Panc1 (cell line): Measurements from ENCODE around the gene FBXW7.

Experiments used
- POLR2AphosphoS5 ChIP-seq: IDR thresholded peaks from 2 replicates; pipeline ENCODE4 v1.6.1; 2012; ENCODE audit warnings: mild to moderate bottlenecking, low read depth, low read length, moderate library complexity
- TCF7L2 ChIP-seq: IDR thresholded peaks from 2 replicates; pipeline ENCODE4 v1.6.1; 2011; ENCODE audit warnings: mild to moderate bottlenecking, low read depth, low read length, inconsistent platforms
- TF ChIP-seq, protein P1 (sequence below): fragments of 450-650 bp; IDR thresholded peaks from 2 replicates; pipeline ENCODE4 v1.5.1; 2017; ENCODE audit warnings: mild to moderate bottlenecking
- TF ChIP-seq, protein P2 (sequence below), 2 experiments: IDR thresholded peaks; 2 replicates each; pipeline ENCODE4 v1.6.1; 2011 to 2012; ENCODE audit warnings: low read depth in 2 of 2, control low read depth in 1 of 2, low read length in 1 of 2, mild to moderate bottlenecking in 1 of 2, moderate library complexity in 1 of 2; ENCODE audit not compliant: insufficient read depth in 1 of 2

DNA sequence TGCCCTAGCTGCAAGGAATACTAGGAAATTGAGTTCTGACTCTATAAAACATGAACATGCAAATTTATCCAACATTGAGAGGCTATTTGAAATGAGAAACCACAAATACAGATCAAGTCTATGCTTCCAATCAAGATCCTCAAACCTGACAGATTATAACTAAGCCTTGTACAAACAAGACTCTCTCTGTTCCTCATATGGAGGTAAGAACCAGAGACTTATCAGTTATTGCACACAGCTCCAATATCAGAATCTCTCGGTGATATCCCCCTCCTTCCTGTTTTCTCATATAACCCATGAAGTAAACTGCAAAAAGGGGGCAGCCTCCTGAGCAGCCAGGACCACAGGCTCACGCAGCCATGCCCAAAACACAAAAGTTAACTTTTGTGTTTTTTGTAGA is 36.5 kb downstream of the FBXW7 start:
- TF ChIP-seq, protein P1, sequence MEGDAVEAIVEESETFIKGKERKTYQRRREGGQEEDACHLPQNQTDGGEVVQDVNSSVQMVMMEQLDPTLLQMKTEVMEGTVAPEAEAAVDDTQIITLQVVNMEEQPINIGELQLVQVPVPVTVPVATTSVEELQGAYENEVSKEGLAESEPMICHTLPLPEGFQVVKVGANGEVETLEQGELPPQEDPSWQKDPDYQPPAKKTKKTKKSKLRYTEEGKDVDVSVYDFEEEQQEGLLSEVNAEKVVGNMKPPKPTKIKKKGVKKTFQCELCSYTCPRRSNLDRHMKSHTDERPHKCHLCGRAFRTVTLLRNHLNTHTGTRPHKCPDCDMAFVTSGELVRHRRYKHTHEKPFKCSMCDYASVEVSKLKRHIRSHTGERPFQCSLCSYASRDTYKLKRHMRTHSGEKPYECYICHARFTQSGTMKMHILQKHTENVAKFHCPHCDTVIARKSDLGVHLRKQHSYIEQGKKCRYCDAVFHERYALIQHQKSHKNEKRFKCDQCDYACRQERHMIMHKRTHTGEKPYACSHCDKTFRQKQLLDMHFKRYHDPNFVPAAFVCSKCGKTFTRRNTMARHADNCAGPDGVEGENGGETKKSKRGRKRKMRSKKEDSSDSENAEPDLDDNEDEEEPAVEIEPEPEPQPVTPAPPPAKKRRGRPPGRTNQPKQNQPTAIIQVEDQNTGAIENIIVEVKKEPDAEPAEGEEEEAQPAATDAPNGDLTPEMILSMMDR = no peak
- TF ChIP-seq, protein P2, sequence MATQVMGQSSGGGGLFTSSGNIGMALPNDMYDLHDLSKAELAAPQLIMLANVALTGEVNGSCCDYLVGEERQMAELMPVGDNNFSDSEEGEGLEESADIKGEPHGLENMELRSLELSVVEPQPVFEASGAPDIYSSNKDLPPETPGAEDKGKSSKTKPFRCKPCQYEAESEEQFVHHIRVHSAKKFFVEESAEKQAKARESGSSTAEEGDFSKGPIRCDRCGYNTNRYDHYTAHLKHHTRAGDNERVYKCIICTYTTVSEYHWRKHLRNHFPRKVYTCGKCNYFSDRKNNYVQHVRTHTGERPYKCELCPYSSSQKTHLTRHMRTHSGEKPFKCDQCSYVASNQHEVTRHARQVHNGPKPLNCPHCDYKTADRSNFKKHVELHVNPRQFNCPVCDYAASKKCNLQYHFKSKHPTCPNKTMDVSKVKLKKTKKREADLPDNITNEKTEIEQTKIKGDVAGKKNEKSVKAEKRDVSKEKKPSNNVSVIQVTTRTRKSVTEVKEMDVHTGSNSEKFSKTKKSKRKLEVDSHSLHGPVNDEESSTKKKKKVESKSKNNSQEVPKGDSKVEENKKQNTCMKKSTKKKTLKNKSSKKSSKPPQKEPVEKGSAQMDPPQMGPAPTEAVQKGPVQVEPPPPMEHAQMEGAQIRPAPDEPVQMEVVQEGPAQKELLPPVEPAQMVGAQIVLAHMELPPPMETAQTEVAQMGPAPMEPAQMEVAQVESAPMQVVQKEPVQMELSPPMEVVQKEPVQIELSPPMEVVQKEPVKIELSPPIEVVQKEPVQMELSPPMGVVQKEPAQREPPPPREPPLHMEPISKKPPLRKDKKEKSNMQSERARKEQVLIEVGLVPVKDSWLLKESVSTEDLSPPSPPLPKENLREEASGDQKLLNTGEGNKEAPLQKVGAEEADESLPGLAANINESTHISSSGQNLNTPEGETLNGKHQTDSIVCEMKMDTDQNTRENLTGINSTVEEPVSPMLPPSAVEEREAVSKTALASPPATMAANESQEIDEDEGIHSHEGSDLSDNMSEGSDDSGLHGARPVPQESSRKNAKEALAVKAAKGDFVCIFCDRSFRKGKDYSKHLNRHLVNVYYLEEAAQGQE (IDR thresholded peaks at IDR 0.05; ENCODE audit: insufficient read depth in 1 of 2, low read depth in 2 of 2, low read length in 1 of 2) = no peak
- TF ChIP-seq TCF7L2 (no peak), POLR2AphosphoS5 (no peak)
